ENCODE data around the gene AQP1.

DNA sequence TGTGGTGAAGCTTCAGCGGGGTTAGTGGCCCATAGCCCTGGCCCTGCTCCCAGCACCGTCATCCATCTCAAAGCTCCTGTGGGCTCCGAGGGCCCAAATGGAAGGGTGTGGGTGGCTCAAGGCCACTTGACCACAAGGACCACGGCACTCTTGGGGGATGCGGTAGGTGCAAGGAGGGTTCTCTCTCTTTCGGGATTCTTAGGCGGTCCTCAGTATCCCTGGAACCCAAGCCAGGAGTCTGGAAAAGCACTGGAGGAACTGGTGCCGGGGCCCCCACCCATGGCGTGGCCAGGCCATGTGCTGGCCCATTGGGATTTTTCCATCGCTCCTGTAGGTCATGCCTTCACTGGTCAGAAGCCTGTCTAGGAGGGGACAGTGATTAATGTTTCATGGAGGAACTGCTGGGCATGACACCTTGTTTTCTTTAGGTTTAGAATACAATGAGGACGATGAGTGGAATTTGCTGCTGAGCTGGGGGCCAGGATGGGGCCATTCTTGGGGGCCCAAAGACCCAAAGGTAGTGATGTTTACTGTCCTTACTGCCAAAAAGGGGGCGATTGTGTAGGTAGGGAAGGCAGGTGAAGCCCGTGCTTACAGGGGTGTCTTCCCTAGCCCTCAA lies 16.7 kb downstream of the AQP1 start:
- TF ChIP-seq, protein P1, sequence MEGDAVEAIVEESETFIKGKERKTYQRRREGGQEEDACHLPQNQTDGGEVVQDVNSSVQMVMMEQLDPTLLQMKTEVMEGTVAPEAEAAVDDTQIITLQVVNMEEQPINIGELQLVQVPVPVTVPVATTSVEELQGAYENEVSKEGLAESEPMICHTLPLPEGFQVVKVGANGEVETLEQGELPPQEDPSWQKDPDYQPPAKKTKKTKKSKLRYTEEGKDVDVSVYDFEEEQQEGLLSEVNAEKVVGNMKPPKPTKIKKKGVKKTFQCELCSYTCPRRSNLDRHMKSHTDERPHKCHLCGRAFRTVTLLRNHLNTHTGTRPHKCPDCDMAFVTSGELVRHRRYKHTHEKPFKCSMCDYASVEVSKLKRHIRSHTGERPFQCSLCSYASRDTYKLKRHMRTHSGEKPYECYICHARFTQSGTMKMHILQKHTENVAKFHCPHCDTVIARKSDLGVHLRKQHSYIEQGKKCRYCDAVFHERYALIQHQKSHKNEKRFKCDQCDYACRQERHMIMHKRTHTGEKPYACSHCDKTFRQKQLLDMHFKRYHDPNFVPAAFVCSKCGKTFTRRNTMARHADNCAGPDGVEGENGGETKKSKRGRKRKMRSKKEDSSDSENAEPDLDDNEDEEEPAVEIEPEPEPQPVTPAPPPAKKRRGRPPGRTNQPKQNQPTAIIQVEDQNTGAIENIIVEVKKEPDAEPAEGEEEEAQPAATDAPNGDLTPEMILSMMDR (IDR thresholded peaks at IDR 0.05): no peak
- TF ChIP-seq POLR2A (IDR thresholded peaks at IDR 0.05): no peak
